Stimulated activated CD4-positive, alpha-beta T cell treated with anti-CD3 and anti-CD28 coated beads, Interleukin-4, amount 100 ng/mL, for 24 hours (primary cell): ENCODE results near the gene ZC3H12D.
"Not testable (repeated sequence)": the region's sequence is repeated elsewhere in the genome, so short reads cannot be mapped to it uniquely, and the experiment has no call there.

Experiments
- DNase-seq: peaks from one replicate; pipeline ENCODE4 v3.0.0-alpha.2; 2020

ZC3H12D gene

GRCh38 chr6:149484733-149485700 lies at the start of gene ZC3H12D:
Gene ZC3H12D (minus strand): TSS chr6:149485014. CDS start chr6:149474543, 10,471 bp downstream.
- peak; percentile 84 for DNase-seq

- DNase-seq: no peak
These were observed 44.8 kb upstream of the ZC3H12D start for GRCh38 chr6:149529650-149530049.

GRCh38 chr6:149515494-149515893 lies 30.7 kb upstream of the ZC3H12D start:
- DNase-seq: no peak

GRCh38 chr6:149513915-149514314 lies 29.1 kb upstream of the ZC3H12D start:
- no peak for DNase-seq

GRCh38 chr6:149510793-149511512 lies 26.1 kb upstream of the ZC3H12D start:
- DNase-seq: no peak

- peak; percentile 64 for DNase-seq
These were observed 23.7 kb upstream of the ZC3H12D start for GRCh38 chr6:149508485-149508884.

- no peak for DNase-seq
These were observed 19.1 kb upstream of the ZC3H12D start for GRCh38 chr6:149503872-149504271.

GRCh38 chr6:149503276-149503675 lies 18.5 kb upstream of the ZC3H12D start:
- no peak for DNase-seq

GRCh38 chr6:149501768-149502167 lies 17.0 kb upstream of the ZC3H12D start:
- no peak for DNase-seq

- DNase-seq: no peak
These were observed 16.4 kb upstream of the ZC3H12D start for GRCh38 chr6:149501201-149501600.

- no peak for DNase-seq
These were observed 15.3 kb upstream of the ZC3H12D start for GRCh38 chr6:149500096-149500495.

GRCh38 chr6:149499066-149499465 lies 14.3 kb upstream of the ZC3H12D start:
- no peak for DNase-seq

GRCh38 chr6:149497365-149497764 lies 12.6 kb upstream of the ZC3H12D start:
- DNase-seq: no peak

GRCh38 chr6:149496597-149496996 lies 11.8 kb upstream of the ZC3H12D start:
- DNase-seq: not testable (repeated sequence)

GRCh38 chr6:149495349-149496016 lies 10.7 kb upstream of the ZC3H12D start:
- not testable (repeated sequence) for DNase-seq

GRCh38 chr6:149494810-149495209 lies 10.0 kb upstream of the ZC3H12D start:
- not testable (repeated sequence) for DNase-seq

- DNase-seq: no peak
These were observed 9.0 kb upstream of the ZC3H12D start for GRCh38 chr6:149493761-149494320.

GRCh38 chr6:149492798-149493343 lies 8.1 kb upstream of the ZC3H12D start:
- no peak for DNase-seq

- DNase-seq: no peak
These were observed 5.2 kb upstream of the ZC3H12D start for GRCh38 chr6:149489967-149490366.

GRCh38 chr6:149488815-149489214 lies 4.0 kb upstream of the ZC3H12D start:
- DNase-seq: no peak

- no peak for DNase-seq
These were observed 2.5 kb upstream of the ZC3H12D start for GRCh38 chr6:149487316-149487715.

- DNase-seq: no peak
These were observed 762 bp downstream of the ZC3H12D start for GRCh38 chr6:149483849-149484655.
